Endometrial microvascular endothelial cells (primary cell): Measurements from ENCODE around the gene RAD51B. TPM values are rescaled to one million over a fixed set of nuclear protein-coding genes. Genes with fewer than 3 reads are reported as not detected.
"Not testable (repeated sequence)": the region's sequence is repeated elsewhere in the genome, so short reads cannot be mapped to it uniquely, and the experiment has no call there.

Experiments used
- in situ Hi-C: cut with HindIII; loops from 2 replicates; pipeline ENCODE4 v1.10.0; 2017; ENCODE audit warnings: low sequenced_read_pairs, low pct_unique_long_range_greater_than_20kb; ENCODE audit errors: inconsistent ontology term
- total RNA-seq: library from RNA; depleted of rRNA; stranded (reverse); fragments of >200 nt; gene quantifications from one replicate; pipeline ENCODE4 v1.2.3, GENCODE V29; 2015; ENCODE audit errors: inconsistent ontology term

The RAD51B gene
- total RNA-seq, result 16.4 TPM

DNA sequence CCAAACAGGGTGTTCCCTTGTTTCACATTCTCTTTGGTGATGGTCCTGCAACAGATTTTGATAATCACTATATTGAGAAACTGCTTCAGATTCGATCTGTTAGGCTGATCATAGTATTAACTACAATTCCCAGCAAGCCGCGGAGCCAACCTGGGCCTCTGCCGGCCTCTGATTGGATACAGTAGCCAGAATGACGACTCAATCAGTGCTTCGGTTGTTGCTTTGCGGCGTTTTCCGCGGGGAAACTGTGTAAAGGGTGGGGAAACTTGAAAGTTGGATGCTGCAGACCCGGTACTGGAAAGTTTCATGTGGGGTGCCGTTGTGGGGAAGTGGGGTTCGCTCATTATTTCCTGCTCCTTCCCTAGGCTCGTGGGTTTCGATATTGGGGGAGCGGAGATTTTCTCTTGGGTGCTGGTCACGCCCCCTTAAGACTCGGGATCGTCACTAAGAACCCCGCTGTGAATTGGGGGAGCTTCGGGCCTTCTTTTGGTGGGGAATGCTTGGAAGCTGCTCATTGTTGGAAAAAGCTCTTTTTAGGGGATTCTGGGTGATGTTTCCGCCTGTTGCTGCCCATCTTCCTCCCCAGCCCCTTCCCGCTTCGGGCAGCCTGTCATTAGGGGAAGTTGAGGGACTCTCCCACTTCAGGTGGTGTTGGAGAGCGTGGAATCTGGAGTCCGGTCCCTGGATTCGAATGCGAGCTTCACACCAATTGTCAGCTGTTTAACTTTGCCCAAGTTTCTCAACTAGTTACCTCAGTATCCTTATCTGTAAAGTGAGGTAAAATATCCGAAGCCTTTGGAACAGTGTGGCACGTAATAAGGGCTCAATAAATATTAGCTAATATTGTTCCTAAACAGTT, at the start of gene RAD51B:
RAD51B (plus strand) TSS at position 217 of the 859 bp plus-strand sequence.
- in situ Hi-C loops, result no loop called here

DNA sequence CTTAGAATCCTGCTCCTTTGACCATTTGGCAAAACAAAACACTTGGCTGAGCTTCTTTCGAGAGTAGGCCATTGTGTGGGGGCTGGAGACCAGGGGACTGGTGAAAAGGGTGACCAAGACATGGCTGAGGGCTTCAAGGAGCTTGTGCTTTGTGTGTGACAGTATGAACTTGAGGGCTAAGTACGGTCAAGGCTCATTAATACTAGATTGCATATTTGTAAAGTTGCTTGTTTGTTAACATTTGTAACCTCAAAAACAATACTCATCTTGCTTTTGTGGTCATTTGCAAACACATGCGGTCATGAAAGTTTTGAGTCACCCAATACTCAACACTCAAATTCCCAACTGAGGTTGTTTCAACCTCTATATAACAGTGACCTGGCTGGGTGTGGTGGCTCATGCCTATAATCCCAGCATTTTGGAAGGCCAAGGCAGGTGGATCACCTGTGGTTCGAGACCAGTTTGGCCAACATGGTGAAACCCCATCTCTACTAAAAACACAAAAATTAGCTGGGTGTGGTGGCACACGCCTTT, 45.7 kb upstream of the RAD51B start:
- in situ Hi-C loops, result no loop called here

DNA sequence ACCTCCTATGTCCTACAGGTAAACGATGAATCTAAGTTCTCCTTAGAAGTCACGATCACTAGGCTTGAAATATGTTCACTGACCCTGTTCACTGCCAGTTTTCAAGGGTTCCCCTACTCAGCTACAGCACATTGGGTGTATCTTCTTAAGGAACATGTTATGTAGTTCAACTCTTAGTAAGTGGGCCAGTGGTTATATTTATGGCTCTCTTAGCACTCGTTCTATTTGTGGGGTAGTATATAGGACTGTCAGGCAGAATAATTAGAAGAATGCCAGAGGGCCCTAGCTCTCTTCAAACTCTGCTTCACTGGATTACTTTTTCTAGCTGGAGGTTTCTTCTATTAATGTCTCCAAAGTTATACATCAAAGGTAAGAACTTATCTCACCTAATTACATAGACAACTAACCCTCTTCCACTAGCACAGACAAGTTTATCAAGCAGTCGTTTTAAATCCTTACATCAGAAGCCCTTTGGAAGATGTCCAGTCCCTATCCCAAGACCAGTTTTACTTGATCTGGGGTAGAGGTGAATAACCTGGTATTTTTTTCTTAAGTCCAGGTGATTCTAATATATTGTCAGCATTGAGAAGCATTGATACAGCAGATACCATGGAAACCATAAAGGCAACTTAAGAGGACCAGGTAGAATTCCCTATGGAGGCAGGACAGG, 42.8 kb upstream of the RAD51B start:
- in situ Hi-C loops, result no loop called here

DNA sequence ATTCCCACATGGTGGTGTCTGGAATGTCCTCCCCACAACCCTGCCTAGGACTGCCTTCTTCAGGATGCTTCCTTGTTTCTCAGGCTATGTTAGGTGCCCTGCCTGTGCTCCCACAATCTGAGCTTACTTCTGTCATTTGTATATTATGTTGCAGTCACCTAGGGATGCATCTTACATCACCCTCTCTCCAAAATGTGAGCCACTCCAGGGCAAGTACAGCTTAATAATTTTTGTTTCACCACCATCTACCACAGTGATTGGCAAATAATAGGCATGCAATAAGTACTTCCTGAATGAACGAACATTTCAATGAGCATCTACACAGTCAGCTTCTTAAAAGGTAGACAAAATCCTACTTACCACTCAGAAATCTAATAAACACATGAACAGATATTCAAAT, 40.8 kb upstream of the RAD51B start:
- in situ Hi-C loops, result no loop called here

DNA sequence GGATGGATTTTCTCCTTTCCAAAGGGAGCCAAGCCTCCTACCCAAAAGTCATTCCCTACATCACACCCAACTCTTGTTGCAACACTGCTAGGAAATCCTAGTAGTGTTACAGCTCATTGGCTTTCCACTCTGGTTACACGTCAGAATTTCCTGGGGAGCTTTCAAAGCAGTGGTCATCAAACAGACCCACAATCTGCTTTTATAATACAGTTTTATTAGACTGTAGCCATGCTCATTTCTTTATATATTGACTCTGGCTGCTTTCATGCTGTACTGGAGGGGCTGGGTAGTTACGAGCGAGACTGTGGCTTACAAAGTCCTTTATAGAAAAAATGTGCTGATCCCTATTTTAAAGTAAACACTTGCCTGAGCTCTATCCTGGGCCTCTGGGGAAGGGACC, 37.5 kb upstream of the RAD51B start:
- in situ Hi-C loops, result no loop called here

DNA sequence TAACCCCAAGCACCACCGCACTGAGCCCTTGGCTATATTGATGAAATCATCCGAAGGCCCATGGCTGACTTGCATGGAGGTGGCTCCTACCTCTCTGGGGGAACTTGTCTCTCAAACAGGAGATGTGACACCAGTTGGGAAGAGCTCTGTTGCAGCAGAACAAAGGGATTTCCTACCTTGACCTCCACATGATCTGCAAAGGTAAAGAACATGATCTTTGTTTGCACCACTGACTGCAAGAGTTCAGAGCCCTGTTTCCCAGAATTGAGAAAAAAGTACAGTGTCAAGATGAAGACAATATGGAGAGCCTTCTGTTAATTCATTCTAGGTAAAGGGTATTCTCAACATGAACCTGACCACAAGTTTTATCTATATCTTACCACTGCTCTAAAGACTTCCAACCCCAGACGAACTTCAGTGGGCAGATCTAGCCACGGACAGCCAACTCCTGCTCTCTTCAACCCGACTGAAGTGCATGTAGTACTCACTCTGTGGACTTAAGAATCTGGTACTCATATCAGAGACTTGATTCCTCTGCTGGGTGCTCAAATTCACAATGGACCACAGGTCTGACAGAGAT, 35.2 kb upstream of the RAD51B start:
- in situ Hi-C loops, result no loop called here

DNA sequence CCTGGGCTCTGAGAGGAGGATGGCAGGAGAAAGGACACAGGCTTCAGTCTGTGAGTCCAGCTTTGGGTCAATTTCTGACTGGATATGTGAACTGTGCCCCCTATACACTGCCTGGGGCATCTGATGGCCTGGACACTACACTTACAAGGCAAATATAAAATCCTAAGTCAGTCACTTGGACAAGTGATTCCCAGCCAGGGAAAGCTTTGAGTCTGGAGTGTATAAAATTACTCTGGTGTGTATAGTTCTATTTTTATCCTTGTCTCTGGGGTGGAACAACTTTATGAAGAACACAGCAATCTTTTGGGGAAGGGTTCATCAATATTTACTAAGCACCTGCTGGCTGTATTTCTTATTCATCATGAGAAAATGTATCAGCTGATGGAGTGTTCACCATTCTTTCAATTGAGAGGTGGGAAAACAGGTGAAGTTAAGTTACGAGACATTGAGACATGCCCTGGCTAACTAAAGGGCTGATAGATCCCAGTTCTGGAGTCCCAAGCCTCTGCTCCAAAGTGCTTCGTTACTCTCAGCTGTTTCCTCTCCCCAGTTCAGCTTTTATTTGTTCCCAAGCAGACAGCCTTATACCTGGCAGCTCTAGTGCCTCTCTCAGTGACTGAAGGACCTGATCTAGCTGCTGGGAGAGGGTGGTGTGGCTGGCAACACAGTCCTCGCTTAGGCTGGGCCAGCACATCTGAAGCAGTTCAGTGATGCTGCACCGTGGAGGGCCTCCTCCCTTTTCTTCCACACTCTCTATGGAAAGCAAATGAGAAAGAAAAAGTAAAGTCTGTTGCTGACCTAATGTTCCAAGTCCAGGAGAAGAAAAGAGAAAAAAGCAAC, 34.1 kb upstream of the RAD51B start:
- in situ Hi-C loops, result no loop called here

DNA sequence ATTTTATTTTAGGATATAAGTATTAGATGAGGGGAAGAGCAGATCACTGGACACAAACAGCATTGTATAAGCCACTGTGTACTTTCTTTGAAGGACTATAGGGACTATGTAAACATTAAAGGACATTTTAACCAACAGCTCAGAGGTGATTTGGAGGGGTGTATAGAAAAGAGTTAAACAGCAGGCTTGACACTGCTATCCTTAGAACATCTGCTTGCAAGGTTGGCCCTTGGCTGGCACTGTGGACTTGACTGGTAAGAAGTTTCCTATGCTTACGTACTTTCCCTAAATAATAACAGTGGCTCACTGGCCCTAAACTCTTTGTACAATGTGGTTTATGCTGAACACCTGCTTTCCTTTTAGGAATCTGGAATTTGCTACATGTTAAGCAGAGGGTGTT, 31.9 kb upstream of the RAD51B start:
- in situ Hi-C loops, result no loop called here

DNA sequence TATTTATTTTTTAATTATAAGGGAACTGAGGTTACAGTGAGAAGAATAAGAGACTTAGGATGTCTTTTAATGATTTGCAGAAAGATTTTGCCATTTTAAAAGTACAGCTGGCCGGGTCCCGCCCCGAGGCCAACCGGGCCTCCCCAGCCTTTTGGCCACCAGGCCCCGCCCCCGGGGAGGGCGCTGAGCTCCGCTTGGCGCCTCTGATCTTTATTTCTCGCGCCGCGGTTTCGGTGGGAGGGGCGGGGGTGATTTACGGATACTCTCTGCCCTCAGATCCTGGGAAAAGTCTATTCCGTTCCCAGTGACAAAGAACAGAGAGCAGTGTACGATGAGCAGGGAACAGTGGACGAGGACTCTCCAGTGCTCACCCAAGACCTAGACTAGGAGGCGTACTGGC, 20.8 kb upstream of the RAD51B start:
- in situ Hi-C loops, result no loop called here

DNA sequence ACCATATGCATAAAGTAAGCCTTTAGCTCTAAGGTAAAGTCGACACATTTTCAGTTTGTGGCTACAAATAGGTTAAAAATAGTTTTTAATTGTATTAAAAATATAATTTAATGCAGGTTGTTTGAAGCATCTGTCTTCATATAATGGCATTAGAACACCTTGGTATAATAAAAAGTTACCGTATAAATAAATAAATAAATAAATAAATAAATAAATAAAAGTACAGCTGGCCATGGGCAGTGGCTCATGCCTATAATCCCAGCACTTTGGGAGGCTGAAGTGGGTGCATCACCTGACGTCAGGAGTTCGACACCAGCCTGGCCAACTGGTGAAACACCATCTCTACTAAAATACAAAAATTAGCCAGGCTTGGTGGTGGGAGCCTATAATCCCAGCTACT, 18.8 kb upstream of the RAD51B start:
- in situ Hi-C loops, result no loop called here

DNA sequence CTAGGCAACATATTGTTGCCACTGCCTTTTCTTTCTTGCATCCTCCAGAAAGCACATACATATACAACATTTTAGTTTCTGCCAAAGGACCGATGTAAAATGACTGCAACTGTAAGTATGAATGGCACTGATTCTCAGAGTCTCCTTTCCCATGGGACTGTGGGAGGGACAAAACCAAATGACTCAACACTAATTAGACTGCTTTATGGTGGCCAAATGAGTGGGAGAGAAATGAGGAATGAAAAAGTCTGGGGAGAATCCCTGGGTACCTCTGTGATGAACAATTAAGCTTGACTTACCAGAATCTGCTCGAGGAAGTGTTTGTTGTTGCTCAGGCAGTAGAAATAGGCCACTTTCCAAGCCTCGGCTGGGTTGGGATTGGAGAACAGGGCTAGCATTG, 13.3 kb upstream of the RAD51B start:
- in situ Hi-C loops, result no loop called here

DNA sequence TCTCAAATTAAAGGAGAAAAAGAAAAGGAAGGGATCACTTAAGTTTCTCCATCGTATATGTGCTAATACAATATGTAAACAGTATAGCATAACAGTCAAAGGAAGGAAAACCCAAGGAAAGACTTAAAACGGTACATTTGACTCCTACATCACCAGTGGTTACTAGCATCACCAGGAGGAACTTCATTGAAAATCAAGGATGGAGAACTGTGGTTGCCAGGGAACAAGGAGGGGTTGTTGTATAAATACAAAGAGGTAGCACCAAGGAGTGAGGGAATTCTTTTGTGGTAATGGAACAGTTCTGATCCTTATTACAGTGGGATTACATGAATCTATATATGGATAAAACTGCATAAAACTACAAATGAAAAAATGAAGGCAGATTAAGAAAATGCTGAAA, 4.8 kb upstream of the RAD51B start:
- in situ Hi-C loops, result no loop called here

DNA sequence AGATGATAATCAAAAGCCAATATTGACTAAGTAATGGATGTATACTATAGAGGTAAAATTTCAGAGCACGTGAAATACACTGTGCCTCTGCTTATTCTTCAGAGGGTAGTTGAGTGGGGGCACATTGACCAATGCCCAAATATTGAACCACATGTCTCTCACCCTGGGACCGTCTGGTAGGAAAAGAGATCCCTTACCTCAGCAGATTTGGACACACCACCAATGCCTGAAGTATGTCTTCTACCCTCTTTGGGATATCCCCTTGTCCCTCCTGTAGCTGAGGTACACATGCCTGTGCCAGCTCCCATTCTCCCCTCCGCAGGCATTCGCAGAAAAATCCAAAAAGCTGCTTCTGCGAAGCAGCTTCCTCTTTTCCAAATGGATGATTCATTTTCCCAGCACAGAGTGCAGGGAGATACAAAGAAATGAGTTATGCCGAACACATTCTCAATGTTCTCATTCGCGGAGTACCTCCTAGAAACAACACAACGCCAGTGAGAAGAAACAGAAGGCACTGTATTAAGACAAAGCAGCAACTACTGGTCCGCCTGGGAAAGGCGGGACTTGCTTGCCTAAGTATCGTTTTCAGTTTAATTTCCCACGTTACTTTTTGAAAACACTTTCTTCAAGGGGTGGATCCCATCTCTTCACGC, 3.9 kb upstream of the RAD51B start:
- in situ Hi-C loops, result no loop called here

DNA sequence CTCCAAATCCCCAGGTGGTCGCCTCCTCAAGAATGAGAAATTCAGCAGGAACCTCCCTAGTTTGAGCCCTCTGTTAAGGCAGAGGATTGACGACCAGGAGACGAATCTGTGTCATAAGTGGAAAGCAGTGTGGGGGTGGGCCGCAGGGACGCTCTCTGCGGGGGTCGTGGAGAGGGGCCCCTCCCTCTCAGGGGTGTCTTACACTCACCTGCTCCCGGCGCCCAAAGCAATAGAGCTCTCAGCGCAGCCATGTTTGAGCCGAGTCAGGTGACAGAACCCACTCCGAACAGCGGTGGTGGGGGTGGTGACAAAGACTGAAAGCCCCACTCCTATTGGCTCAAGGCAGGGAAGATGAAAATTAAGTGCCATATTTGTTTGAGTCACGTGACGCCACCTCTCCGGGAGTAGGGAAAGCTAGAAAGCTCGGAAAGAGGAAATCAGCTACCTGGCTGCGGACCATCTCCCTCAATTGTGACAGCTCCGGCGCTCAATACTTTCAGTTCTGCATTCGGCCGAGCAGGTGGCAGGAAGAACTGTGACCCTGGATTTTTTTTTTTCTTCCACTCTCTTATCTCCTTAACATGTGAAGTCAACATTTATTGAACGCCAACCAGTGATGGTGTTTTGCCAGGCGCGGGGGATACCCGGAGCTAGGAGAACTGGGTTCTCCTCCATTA, 3.1 kb upstream of the RAD51B start, which contains the start of gene ZFYVE26:
ZFYVE26 (minus strand) TSS at position 265 of the 677 bp plus-strand sequence. CDS start 627 bp downstream, outside the sequence.
- in situ Hi-C loops, result no loop called here

DNA sequence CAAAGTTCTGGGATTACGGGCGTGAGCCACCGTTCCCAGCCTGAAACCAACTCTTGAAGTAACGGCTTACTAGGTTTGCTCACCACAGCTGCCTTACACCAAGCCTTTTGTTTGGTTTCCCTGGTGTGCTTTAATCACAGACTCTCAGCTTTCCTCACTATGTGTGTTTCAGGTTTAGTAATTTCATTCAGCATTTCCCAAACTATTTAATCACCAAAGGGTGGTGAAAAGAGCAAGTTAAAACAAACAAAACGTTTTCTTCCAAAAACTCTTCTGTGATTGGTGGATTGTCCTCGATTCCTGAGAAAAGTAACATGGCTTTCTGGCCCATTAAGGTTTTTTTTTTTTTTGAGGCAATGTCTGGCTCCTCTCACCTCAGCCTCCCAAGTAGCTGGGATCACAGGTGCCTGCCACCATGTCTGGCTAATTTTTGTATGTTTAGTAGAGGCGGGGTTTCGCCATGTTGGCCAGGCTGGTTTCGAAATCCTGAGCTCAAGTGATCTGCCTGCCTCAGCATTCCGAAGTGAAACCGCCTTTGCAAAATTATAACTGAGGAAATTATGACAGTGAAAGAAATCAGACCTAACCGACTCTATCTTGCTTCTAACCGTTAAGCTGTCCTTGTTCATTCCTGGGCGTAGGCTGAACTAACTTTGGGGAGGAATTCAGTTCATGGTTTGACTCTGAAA, 1.7 kb upstream of the RAD51B start:
- in situ Hi-C loops, result no loop called here

DNA sequence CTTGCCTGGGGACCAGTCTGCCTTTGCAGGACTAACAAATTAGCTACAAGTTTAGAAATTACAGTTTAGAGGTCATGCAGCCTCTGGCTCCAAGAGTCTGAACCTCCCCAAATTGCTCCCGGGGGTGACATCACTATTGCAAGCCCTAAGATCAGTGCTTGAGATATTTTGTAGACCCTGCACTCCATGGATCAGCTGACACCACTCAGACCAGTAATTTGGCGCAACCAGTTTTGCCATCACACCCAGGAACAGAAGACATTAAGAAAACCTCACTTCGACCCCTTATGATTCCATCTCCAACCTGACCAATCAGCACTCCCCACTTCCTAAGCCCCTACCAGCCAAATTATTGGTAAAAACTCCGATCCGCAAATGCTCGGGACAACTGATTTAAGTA, 1.1 kb upstream of the RAD51B start:
- in situ Hi-C loops, result not testable (repeated sequence)

DNA sequence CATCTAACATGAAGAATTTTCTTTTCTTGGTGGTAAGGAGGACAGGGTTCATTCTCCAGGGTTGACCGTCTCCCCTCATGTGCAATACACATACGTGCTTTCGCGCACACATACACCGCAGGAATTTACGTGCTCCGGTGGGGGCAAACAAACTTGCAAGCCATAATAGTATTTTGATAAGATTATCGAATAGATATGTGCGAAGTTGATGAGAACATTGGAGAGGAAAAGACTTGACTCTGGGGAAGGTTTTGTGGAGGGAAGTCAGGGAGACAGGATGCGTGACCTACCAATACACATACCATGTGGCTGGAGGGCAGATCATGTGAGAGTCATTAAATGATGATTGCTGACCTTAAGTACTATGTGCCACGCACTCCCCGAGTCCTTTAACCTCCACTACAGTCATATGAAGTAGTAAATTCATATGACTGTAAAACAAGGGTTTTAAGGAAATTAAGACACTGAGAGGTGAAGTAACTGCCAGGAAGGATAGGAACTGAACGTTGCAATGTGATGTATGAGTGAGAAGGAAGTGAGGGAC, 921 bp downstream of the RAD51B start:
- in situ Hi-C loops, result no loop called here
